HG02798 (cell line): ENCODE results near the gene BMP2.

Experiments used
- ATAC-seq: cut with Tn5 transposase; IDR thresholded peaks from one replicate; pipeline ENCODE4 v1.9.1; 2021; ENCODE audit warnings: mild to moderate bottlenecking; ENCODE audit not compliant: unreplicated experiment, poor library complexity

BMP2 gene

GRCh38 chr20:6767126-6767535 lies 355 bp upstream of the BMP2 start:
- ATAC-seq, result no peak

GRCh38 chr20:6768228-6769140 lies 998 bp downstream of the BMP2 start:
- ATAC-seq, result no peak

- no peak for ATAC-seq
These were observed 2.7 kb downstream of the BMP2 start for GRCh38 chr20:6769903-6770785.

GRCh38 chr20:6770786-6771100 lies 3.3 kb downstream of the BMP2 start:
- no peak for ATAC-seq

GRCh38 chr20:6780433-6781190 lies 13.1 kb downstream of the BMP2 start:
- ATAC-seq, result no peak

- no peak for ATAC-seq
These were observed 16.3 kb downstream of the BMP2 start for GRCh38 chr20:6783752-6784151.

- no peak for ATAC-seq
These were observed 16.7 kb downstream of the BMP2 start for GRCh38 chr20:6784210-6784631.

- no peak for ATAC-seq
These were observed 17.3 kb downstream of the BMP2 start for GRCh38 chr20:6784767-6785166.

- no peak for ATAC-seq
These were observed 19.1 kb downstream of the BMP2 start for GRCh38 chr20:6786548-6786947.

GRCh38 chr20:6792789-6793188 lies 25.3 kb downstream of the BMP2 start:
- ATAC-seq, result no peak

GRCh38 chr20:6802227-6802626 lies 34.7 kb downstream of the BMP2 start:
- no peak for ATAC-seq

GRCh38 chr20:6806275-6806674 lies 38.8 kb downstream of the BMP2 start:
- no peak for ATAC-seq

GRCh38 chr20:6811262-6812035 lies 44.0 kb downstream of the BMP2 start:
- ATAC-seq, result no peak

GRCh38 chr20:6812530-6812929 lies 45.0 kb downstream of the BMP2 start:
- no peak for ATAC-seq

GRCh38 chr20:6814945-6815344 lies 47.5 kb downstream of the BMP2 start:
- no peak for ATAC-seq

- ATAC-seq, result no peak
These were observed 50.7 kb downstream of the BMP2 start for GRCh38 chr20:6818033-6818808.

- ATAC-seq, result no peak
These were observed 52.1 kb downstream of the BMP2 start for GRCh38 chr20:6819599-6819998.

- ATAC-seq, result no peak
These were observed 56.9 kb downstream of the BMP2 start for GRCh38 chr20:6824401-6824800.

- no peak for ATAC-seq
These were observed 60.0 kb downstream of the BMP2 start for GRCh38 chr20:6827472-6827871.
